Measurements from ENCODE around the gene AVEN.
"Not testable (repeated sequence)": the region's sequence is repeated elsewhere in the genome, so short reads cannot be mapped to it uniquely, and the experiment has no call there.

- TF ChIP-seq RAD21 (IDR thresholded peaks at IDR 0.05; ENCODE audit: low read length); CTCF (conservative IDR thresholded peaks at IDR 0.05; ENCODE audit: low read depth, low read length); MAFK (IDR thresholded peaks at IDR 0.05; ENCODE audit: low read depth, low read length); POLR2A (IDR thresholded peaks at IDR 0.05; ENCODE audit: low read depth, low read length); RFX5 (IDR thresholded peaks at IDR 0.05; ENCODE audit: low read depth, low read length); CEBPB (IDR thresholded peaks at IDR 0.05; ENCODE audit: low read depth, low read length): not testable (repeated sequence)
Measured at GRCh38 chr15:34050385-34050784, 11.4 kb upstream of the AVEN start.

Measured in IMR-90 (cell line).